Erythroblast (primary cell): Measurements from ENCODE around the gene TTYH2.

Source experiments
- GATA1 ChIP-seq: IDR thresholded peaks from 2 replicates; pipeline ENCODE4 v1.6.1; 2011; ENCODE audit warnings: low read depth, mild to moderate bottlenecking, control low read depth, low read length, moderate library complexity
- POLR2A ChIP-seq: IDR thresholded peaks from 2 replicates; pipeline ENCODE4 v1.6.1; 2011; ENCODE audit warnings: mild to moderate bottlenecking, low read length

GRCh38 chr17:74220219-74220618 lies 6.8 kb downstream of the TTYH2 start:
- TF ChIP-seq POLR2A (no peak), GATA1 (no peak)
